OCI-LY7 (cell line): ENCODE results near the gene GPR27. TPM values are rescaled to one million over a fixed set of nuclear protein-coding genes. Genes with fewer than 3 reads are reported as not detected.

Experiments
- BruUV-seq: library from RNA; stranded (reverse); fragments of 400-500 nt; replicated peaks from 2 replicates; lab custom pipeline; 2021; lab: Mats Ljungman, UMichigan
- CTCF ChIA-PET: fragments of 300-600 bp; sonication (Branson Sonifier 250); formaldehyde crosslinking; loops from one replicate; lab custom pipeline; 2022; ENCODE audit warnings: antibody characterized with exemption; ENCODE audit not compliant: unreplicated experiment; lab: Charles Lee
- POLR2A ChIA-PET: fragments of 300-600 bp; sonication (Branson Sonifier 250); formaldehyde crosslinking; loops from one replicate; lab custom pipeline; 2022; ENCODE audit warnings: antibody characterized with exemption; lab: Charles Lee
- DNase-seq: peaks from one replicate; pipeline ENCODE4 v3.0.0-alpha.2; 2015; ENCODE audit warnings: low spot score
- H2AFZ ChIP-seq: fragments of 200-600 bp; sonication (generic), shearing (Covaris generic); 2 replicates; pipeline ENCODE4 v1.6.1; 2014; ENCODE audit warnings: mild to moderate bottlenecking, antibody characterized with exemption, low read length, moderate library complexity
- H3K27ac ChIP-seq: fragments of 200-600 bp; sonication (generic); 2 replicates; pipeline ENCODE4 v1.5.1; 2014; ENCODE audit warnings: mixed run types, low read depth, mild to moderate bottlenecking, moderate library complexity, low read length, inconsistent platforms; ENCODE audit not compliant: poor library complexity, severe bottlenecking
- H3K36me3 ChIP-seq: fragments of 200-600 bp; sonication (generic); 2 replicates; pipeline ENCODE4 v1.6.1; 2014; ENCODE audit warnings: mild to moderate bottlenecking, antibody characterized with exemption, low read length, moderate library complexity, mixed read lengths; ENCODE audit not compliant: insufficient read depth
- H3K4me1 ChIP-seq: fragments of 200-600 bp; sonication (generic); 2 replicates; pipeline ENCODE4 v1.5.1; 2014; ENCODE audit warnings: mild to moderate bottlenecking, low read length; ENCODE audit not compliant: insufficient read depth, poor library complexity, severe bottlenecking
- H3K4me2 ChIP-seq: fragments of 200-600 bp; sonication (generic); 2 replicates; pipeline ENCODE4 v1.6.1; 2014; ENCODE audit warnings: mild to moderate bottlenecking, low read length
- H3K4me3 ChIP-seq: fragments of 200-600 bp; sonication (generic); 2 replicates; pipeline ENCODE4 v1.5.1; 2014; ENCODE audit warnings: mild to moderate bottlenecking, low read depth, low read length; ENCODE audit not compliant: poor library complexity, severe bottlenecking
- H3K79me2 ChIP-seq: fragments of 200-600 bp; sonication (generic); 2 replicates; pipeline ENCODE4 v1.6.1; 2016; ENCODE audit warnings: low read depth, mild to moderate bottlenecking, low read length, moderate library complexity, mixed read lengths; ENCODE audit not compliant: insufficient read depth
- H3K9me2 ChIP-seq: fragments of 200-600 bp; sonication (generic); 2 replicates; pipeline ENCODE4 v1.6.1; 2016; ENCODE audit warnings: mild to moderate bottlenecking, low read length, mixed read lengths; ENCODE audit not compliant: insufficient read depth
- H3K9me3 ChIP-seq: fragments of 200-600 bp; sonication (generic); 2 replicates; pipeline ENCODE4 v1.6.1; 2014; ENCODE audit warnings: mild to moderate bottlenecking, mixed run types, low read length, mixed read lengths
- H4K20me1 ChIP-seq: fragments of 200-600 bp; sonication (generic); 2 replicates; pipeline ENCODE4 v1.6.1; 2014; ENCODE audit warnings: mild to moderate bottlenecking, antibody characterized with exemption, low read length, moderate library complexity, mixed read lengths; ENCODE audit not compliant: insufficient read depth
- CTCF ChIP-seq: fragments of 200-600 bp; sonication (generic); conservative IDR thresholded peaks from 2 replicates; pipeline ENCODE4 v1.5.1; 2014; ENCODE audit warnings: mild to moderate bottlenecking, antibody characterized with exemption, low read length, moderate library complexity, mixed read lengths
- EZH2phosphoT487 ChIP-seq: fragments of 200-600 bp; sonication (generic); IDR thresholded peaks from 2 replicates; pipeline ENCODE4 v1.6.1; 2018; ENCODE audit warnings: low read depth, borderline replicate concordance, mild to moderate bottlenecking, mixed run types, antibody characterized with exemption, low read length, moderate library complexity, mixed read lengths
- intact Hi-C: fragments of 100-400 bp; cut with micrococcal nuclease; formaldehyde crosslinking; loops from one replicate; pipeline ENCODE4 v1.10.0; 2022; ENCODE audit not compliant: unreplicated experiment
- total RNA-seq, 2 experiments: library from RNA; depleted of rRNA in 1 of 2; stranded (reverse); fragments of >200 nt in 1 of 2; shearing (Covaris generic) in 1 of 2; gene quantifications; 2 replicates each; pipeline ENCODE4 v1.2.3, GENCODE V29; 2014 to 2022

GPR27 gene
- total RNA-seq, 2 experiments from 2014 or later: not detected

- ChIA-PET CTCF (no interaction called here), POLR2A (no interaction called here)
- intact Hi-C loops: no loop called here
- Histone ChIP-seq H3K9me2 (no peaks in the 10 kb centered on the region), H3K36me3 (no peaks in the 10 kb centered on the region), H4K20me1 (no peaks in the 10 kb centered on the region), H3K27ac (no peak within 1 kb of the TSS), H3K9me3 (no peaks in the 10 kb centered on the region), H2AFZ (no peak within 1 kb of the TSS), H3K4me2 (no peak within 1 kb of the TSS), H3K4me1 (no peaks in the 10 kb centered on the region), H3K4me3 (no peak within 1 kb of the TSS), H3K79me2 (no peaks in the 10 kb centered on the region)
- BruUV-seq: no TSS peak
- TF ChIP-seq CTCF (no peak), EZH2phosphoT487 (no peak)
- DNase-seq: no peak
These were observed 28.2 kb upstream of the GPR27 start, which contains the start of gene EIF4E3 for GRCh38 chr3:71725271-71725991. Gene EIF4E3, minus strand, starts transcription at chr3:71725402. Its CDS starts 35 bp downstream, at chr3:71725367.

- TF ChIP-seq CTCF: no peak
- no peak for TF ChIP-seq EZH2phosphoT487
- DNase-seq: no peak
- no TSS peak for BruUV-seq
- H3K4me2 ChIP-seq: no peak overlapping the region
- no peaks in the 10 kb centered on the region for H3K36me3 ChIP-seq
- CTCF ChIA-PET: no interaction called here
- H3K4me3 ChIP-seq: no peak overlapping the region
- intact Hi-C loops: no loop called here
- H3K79me2 ChIP-seq: no peaks in the 10 kb centered on the region
- H3K4me1 ChIP-seq: no peaks in the 10 kb centered on the region
- H2AFZ ChIP-seq: no peak overlapping the region
- no peaks in the 10 kb centered on the region for H4K20me1 ChIP-seq
- POLR2A ChIA-PET: no interaction called here
- H3K27ac ChIP-seq: no peak overlapping the region
- H3K9me3 ChIP-seq: no peaks in the 10 kb centered on the region
- no peaks in the 10 kb centered on the region for H3K9me2 ChIP-seq
These were observed 27.5 kb upstream of the GPR27 start for GRCh38 chr3:71726146-71726545.
